Measurements from ENCODE around the gene UBE2I. TPM values are rescaled to one million over a fixed set of nuclear protein-coding genes. Genes with fewer than 3 reads are reported as not detected.
A peak's percentile ranks its signal among the peaks of the same experiment; 100 is the strongest.

Gene UBE2I
- total RNA-seq, 6 experiments from 2014 or later = 25.0 to 48.0 (median 39.3) TPM

GRCh38 chr16:1350691-1351090, 41.3 kb downstream of the UBE2I start:
- DNase-seq (no peak), ATAC-seq (no peak)
- H3K9me3 ChIP-seq = no peaks in the 10 kb centered on the region
- no peaks in the 10 kb centered on the region for H3K36me3 ChIP-seq
- peak overlapping the region; percentile 98 to 100 (median 100) for H3K4me3 ChIP-seq
- H3K27ac ChIP-seq = no peak overlapping the region
- intact Hi-C loops (cut with DNase I) = no loop called here
- H3K4me1 ChIP-seq = peaks cover 0 to 26% (median 12%) of the 10 kb centered on the region in 4 donors
- no CpG with 5 or more reads among the region's 19 CpGs for WGBS (ENCODE audit: insufficient coverage, low coverage, low lambda C conversion rate, missing lambda C conversion rate)
- no peaks in the 10 kb centered on the region for H3K27me3 ChIP-seq
- no peak for TF ChIP-seq POLR2A (IDR thresholded peaks at IDR 0.05)
- no peak for TF ChIP-seq CTCF (IDR thresholded peaks at IDR 0.05)

GRCh38 chr16:1351215-1351581, 41.8 kb downstream of the UBE2I start:
- TF ChIP-seq POLR2A (IDR thresholded peaks at IDR 0.05) = no peak
- no peak for TF ChIP-seq CTCF (IDR thresholded peaks at IDR 0.05)
- peak overlapping the region; percentile 98 to 100 (median 100) for H3K4me3 ChIP-seq
- ATAC-seq = no peak
- WGBS (ENCODE audit: insufficient coverage, low coverage, low lambda C conversion rate, missing lambda C conversion rate) = 0% methylated on average over 8 of the region's 35 CpGs
- H3K9me3 ChIP-seq = no peaks in the 10 kb centered on the region
- DNase-seq = no peak
- H3K4me1 ChIP-seq = peaks cover 0 to 26% (median 12%) of the 10 kb centered on the region in 4 donors
- H3K27ac ChIP-seq = peak overlapping the region; percentile 40 to 65 (median 57)
- no peaks in the 10 kb centered on the region for H3K27me3 ChIP-seq
- intact Hi-C loops (cut with DNase I) = no loop called here
- H3K36me3 ChIP-seq = no peaks in the 10 kb centered on the region

GRCh38 chr16:1351582-1352362, 42.3 kb downstream of the UBE2I start, which contains the start of the genes GNPTG and TSR3:
Gene GNPTG (plus strand): TSS chr16:1351931. CDS start chr16:1351966, 35 bp downstream.
Gene TSR3 (minus strand): TSS chr16:1351878. CDS start chr16:1351804, 74 bp downstream.
- DNase-seq (peak; percentile 83 to 88 (median 88)), ATAC-seq (peak; percentile 64 to 86 (median 78))
- Histone ChIP-seq H3K4me1 (peaks cover 0 to 26% (median 12%) of the 10 kb centered on the region in 4 donors), H3K27ac (peak within 1 kb of the TSS; percentile 40 to 65 (median 57)), H3K36me3 (no peaks in the 10 kb centered on the region), H3K9me3 (no peaks in the 10 kb centered on the region), H3K27me3 (no peaks in the 10 kb centered on the region), H3K4me3 (peak within 1 kb of the TSS; percentile 98 to 100 (median 100))
- intact Hi-C loops (cut with DNase I) = no loop called here
- peak; percentile 62 for TF ChIP-seq POLR2A (IDR thresholded peaks at IDR 0.05)
- TF ChIP-seq CTCF (IDR thresholded peaks at IDR 0.05) = no peak
- 0% methylated on average over 9 of the region's 98 CpGs for WGBS (ENCODE audit: insufficient coverage, low coverage, low lambda C conversion rate, missing lambda C conversion rate)

- Histone ChIP-seq H3K27me3 (no peaks in the 10 kb centered on the region), H3K4me1 (peaks cover 0 to 26% (median 12%) of the 10 kb centered on the region in 4 donors), H3K36me3 (peaks cover 0 to 6% (median 0%) of the 10 kb centered on the region in 4 donors), H3K4me3 (no peak overlapping the region), H3K27ac (no peak overlapping the region), H3K9me3 (no peaks in the 10 kb centered on the region)
- DNase-seq = no peak
- WGBS (ENCODE audit: insufficient coverage, low coverage, low lambda C conversion rate, missing lambda C conversion rate) = 90% methylated on average over 22 of the region's 49 CpGs
- TF ChIP-seq CTCF (IDR thresholded peaks at IDR 0.05) (no peak), POLR2A (IDR thresholded peaks at IDR 0.05) (no peak)
- no peak for ATAC-seq
- intact Hi-C loops (cut with DNase I) = no loop called here
Measured at GRCh38 chr16:1354815-1355540, 45.5 kb downstream of the UBE2I start.
